Transverse colon (tissue), 4 donors: Measurements from ENCODE around the gene RAMAC.

Experiments used
- POLR2A ChIP-seq: fragments of 450-650 bp; IDR thresholded peaks from one replicate; pipeline ENCODE4 v1.6.1; 2016; ENCODE audit warnings: antibody characterized with exemption, mild to moderate bottlenecking, moderate library complexity
- POLR2AphosphoS5 ChIP-seq, 3 donors: sonication (generic); formaldehyde crosslinking; IDR thresholded peaks; one replicate each; pipeline ENCODE4 v1.6.1; 2016; ENCODE audit warnings: antibody characterized with exemption in 3 of 3
- TF ChIP-seq, protein P1 (sequence below), 5 experiments: fragments of 200-600 bp in 3 of 5; fragments of 450-650 bp in 2 of 5; sonication (generic) in 3 of 5; IDR thresholded peaks; 1 replicate in 2 of 5; 2 replicates in 3 of 5; pipeline ENCODE4 v1.5.1; 2016 to 2017; ENCODE audit warnings: antibody characterized with exemption in 5 of 5, inconsistent platforms in 3 of 5, mild to moderate bottlenecking in 2 of 5, moderate library complexity in 1 of 5

DNA sequence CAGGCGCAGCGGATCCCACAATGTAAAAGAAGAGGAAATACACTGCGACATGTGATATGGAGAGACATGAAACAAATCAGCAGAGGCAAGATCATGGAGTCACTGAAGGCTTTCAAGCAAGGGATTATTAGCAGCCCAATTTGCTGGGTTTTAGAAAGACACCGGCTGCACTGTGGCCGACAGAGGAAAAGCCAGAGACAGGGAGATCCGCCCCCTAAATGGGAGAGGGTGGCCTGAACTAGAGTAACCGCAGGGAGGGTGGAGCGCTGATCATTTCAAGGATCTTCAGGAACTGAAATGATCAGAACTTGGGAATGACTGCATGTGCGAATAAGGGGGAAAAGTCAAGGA, 26.0 kb downstream of the RAMAC start:
- TF ChIP-seq, protein P1, sequence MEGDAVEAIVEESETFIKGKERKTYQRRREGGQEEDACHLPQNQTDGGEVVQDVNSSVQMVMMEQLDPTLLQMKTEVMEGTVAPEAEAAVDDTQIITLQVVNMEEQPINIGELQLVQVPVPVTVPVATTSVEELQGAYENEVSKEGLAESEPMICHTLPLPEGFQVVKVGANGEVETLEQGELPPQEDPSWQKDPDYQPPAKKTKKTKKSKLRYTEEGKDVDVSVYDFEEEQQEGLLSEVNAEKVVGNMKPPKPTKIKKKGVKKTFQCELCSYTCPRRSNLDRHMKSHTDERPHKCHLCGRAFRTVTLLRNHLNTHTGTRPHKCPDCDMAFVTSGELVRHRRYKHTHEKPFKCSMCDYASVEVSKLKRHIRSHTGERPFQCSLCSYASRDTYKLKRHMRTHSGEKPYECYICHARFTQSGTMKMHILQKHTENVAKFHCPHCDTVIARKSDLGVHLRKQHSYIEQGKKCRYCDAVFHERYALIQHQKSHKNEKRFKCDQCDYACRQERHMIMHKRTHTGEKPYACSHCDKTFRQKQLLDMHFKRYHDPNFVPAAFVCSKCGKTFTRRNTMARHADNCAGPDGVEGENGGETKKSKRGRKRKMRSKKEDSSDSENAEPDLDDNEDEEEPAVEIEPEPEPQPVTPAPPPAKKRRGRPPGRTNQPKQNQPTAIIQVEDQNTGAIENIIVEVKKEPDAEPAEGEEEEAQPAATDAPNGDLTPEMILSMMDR (IDR thresholded peaks at IDR 0.05), result no peak
- TF ChIP-seq POLR2A (no peak), POLR2AphosphoS5 (IDR thresholded peaks at IDR 0.05) (no peak)
